ENCODE results near the gene MFN2. TPM values are rescaled to one million over a fixed set of nuclear protein-coding genes. Genes with fewer than 3 reads are reported as not detected.

The MFN2 gene
- total RNA-seq, 2 donors from 2014 or later: 20.1 to 20.8 TPM

DNA sequence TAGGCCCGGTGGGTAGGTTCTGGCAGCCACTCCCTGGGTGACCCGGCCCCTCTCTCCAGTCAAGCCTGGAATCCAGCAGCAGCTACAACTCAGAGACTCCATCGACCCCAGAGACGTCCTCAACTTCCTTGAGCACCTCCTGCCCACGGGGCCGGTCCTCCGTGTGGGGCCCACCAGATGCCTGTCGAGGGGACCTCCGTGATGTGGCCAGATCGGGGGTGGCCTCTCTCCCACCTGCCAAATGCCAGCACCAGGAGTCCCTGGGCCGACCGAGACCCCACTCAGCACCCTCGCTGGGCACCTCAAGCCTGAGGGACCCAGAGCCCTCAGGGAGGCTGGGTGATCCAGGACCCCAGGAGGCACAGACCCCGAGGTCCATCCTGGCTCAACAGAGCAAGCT is 41.8 kb downstream of the MFN2 start:
- no peaks in the 10 kb centered on the region for H3K9me3 ChIP-seq
- intact Hi-C loops (cut with DNase I): no loop called here
- WGBS, 2 donors: 90 to 92% methylated on average over 9 to 13 of the region's 14 CpGs
- DNase-seq: no peak
- TF ChIP-seq POLR2A (IDR thresholded peaks at IDR 0.05): no peak
- TF ChIP-seq, protein P1, sequence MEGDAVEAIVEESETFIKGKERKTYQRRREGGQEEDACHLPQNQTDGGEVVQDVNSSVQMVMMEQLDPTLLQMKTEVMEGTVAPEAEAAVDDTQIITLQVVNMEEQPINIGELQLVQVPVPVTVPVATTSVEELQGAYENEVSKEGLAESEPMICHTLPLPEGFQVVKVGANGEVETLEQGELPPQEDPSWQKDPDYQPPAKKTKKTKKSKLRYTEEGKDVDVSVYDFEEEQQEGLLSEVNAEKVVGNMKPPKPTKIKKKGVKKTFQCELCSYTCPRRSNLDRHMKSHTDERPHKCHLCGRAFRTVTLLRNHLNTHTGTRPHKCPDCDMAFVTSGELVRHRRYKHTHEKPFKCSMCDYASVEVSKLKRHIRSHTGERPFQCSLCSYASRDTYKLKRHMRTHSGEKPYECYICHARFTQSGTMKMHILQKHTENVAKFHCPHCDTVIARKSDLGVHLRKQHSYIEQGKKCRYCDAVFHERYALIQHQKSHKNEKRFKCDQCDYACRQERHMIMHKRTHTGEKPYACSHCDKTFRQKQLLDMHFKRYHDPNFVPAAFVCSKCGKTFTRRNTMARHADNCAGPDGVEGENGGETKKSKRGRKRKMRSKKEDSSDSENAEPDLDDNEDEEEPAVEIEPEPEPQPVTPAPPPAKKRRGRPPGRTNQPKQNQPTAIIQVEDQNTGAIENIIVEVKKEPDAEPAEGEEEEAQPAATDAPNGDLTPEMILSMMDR (IDR thresholded peaks at IDR 0.05): no peak
- H3K36me3 ChIP-seq (replicated peaks in 1 of 2; ENCODE audit: insufficient read depth in 1 of 2, low read depth in 2 of 2): peaks cover 0 to 5% of the 10 kb centered on the region in 2 donors
- H3K4me3 ChIP-seq: no peak overlapping the region
- H3K27ac ChIP-seq: no peak overlapping the region
- H3K27me3 ChIP-seq: no peaks in the 10 kb centered on the region
- ATAC-seq: no peak
- H3K4me1 ChIP-seq: peaks cover 13% of the 10 kb centered on the region

DNA sequence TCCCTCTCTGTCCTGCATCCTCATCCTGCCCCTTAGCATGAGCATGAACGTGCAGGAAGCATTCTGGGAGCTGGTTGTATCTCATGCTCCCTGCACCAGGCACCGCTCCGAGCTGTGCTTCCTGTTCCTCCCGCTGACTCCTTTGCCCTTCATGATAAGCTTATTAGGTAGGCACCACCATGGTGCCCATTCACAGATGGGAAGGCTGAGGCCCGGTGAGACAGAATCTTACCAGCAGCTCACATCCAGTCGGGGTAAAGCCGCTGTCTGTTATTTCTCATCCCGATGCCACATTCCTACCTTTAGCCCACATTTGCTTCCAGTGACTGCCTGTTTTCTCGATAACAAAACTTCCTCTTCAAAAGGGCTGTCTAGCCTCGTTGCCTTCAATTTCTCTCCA is 46.3 kb downstream of the MFN2 start:
- H3K36me3 ChIP-seq (replicated peaks in 1 of 2; ENCODE audit: insufficient read depth in 1 of 2, low read depth in 2 of 2): peaks cover 0 to 8% of the 10 kb centered on the region in 2 donors
- intact Hi-C loops (cut with DNase I): no loop called here

DNA sequence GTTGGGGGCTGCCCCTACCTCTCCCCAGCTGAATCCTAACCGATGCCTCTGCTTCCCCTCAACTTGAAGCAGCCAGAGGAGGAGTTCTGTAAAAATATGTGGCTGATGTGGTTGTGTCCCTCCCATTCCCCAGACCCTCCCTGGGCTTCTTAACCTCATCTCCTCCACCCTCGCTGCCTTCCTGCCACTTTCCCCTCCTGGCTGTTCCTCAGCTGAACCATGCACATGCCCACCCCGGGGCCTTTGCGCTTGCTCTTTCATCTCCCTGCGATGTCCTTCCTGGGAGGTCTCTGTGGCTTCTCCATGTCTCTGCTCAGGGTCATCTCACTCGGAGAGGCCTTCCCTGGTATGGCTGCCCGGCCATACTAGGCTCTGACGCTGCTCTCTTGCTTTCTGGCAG is 48.0 kb downstream of the MFN2 start:
- no peaks in the 10 kb centered on the region for H3K27me3 ChIP-seq
- DNase-seq (no peak), ATAC-seq (no peak)
- 89 to 92% methylated on average over 8 of the region's 8 CpGs for WGBS, 2 donors
- peaks cover 0 to 6% of the 10 kb centered on the region in 2 donors for H3K36me3 ChIP-seq (replicated peaks in 1 of 2; ENCODE audit: insufficient read depth in 1 of 2, low read depth in 2 of 2)
- TF ChIP-seq, protein P1 (IDR thresholded peaks at IDR 0.05): no peak
- no peak for TF ChIP-seq POLR2A (IDR thresholded peaks at IDR 0.05)
- H3K9me3 ChIP-seq: no peaks in the 10 kb centered on the region
- no peak overlapping the region for H3K4me3 ChIP-seq
- intact Hi-C loops (cut with DNase I): no loop called here
- H3K4me1 ChIP-seq: no peaks in the 10 kb centered on the region
- H3K27ac ChIP-seq: no peak overlapping the region

More for the DNA sequence above, 46.3 kb downstream of the MFN2 start:
- Histone ChIP-seq H3K9me3 (no peaks in the 10 kb centered on the region), H3K27me3 (no peaks in the 10 kb centered on the region), H3K27ac (no peak overlapping the region), H3K4me3 (no peak overlapping the region), H3K4me1 (no peaks in the 10 kb centered on the region)
- TF ChIP-seq POLR2A (IDR thresholded peaks at IDR 0.05): no peak
- TF ChIP-seq, protein P1 (IDR thresholded peaks at IDR 0.05): no peak
- DNase-seq: no peak
- 91 to 92% methylated on average over 10 of the region's 10 CpGs for WGBS, 2 donors
- ATAC-seq: no peak

DNA sequence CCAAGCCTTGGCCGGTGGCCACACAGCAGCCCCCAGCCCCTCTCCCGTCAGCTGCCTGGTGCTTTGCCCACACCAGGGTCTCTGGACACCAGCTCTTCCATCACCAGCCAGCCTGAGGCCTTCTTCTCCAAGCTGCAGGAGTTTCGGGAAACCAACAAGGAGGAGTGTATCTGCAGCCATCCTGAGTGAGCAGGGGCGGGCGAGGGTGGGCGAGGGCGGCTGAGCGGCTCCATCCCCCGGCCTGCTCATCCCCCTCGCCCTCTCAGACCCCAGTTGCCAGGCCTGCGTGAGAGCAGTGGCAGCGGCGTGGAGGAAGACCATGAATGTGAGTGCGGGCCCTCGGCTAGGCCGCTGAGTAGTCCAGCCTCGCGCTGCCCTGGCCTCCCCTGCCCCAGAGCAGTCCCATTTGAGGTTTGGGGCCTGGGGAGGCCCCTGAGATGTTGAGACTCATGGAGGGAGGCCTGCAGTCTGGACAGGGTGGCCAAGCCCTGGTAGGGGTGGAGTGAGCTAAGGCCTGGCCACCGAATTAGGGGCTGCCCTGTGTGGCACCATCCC is 48.8 kb downstream of the MFN2 start:
- no peaks in the 10 kb centered on the region for H3K4me1 ChIP-seq
- H3K4me3 ChIP-seq: no peak overlapping the region
- H3K27ac ChIP-seq: no peak overlapping the region
- H3K36me3 ChIP-seq (replicated peaks in 1 of 2; ENCODE audit: insufficient read depth in 1 of 2, low read depth in 2 of 2): peaks cover 0 to 6% of the 10 kb centered on the region in 2 donors
- WGBS, 2 donors: 88% methylated on average over 9 of the region's 19 CpGs; no CpG with 5 or more reads in 1 of the 2 donors
- DNase-seq (no peak), ATAC-seq (no peak)
- TF ChIP-seq, protein P1 (IDR thresholded peaks at IDR 0.05): no peak
- no peak for TF ChIP-seq POLR2A (IDR thresholded peaks at IDR 0.05)
- no peaks in the 10 kb centered on the region for H3K9me3 ChIP-seq
- no peaks in the 10 kb centered on the region for H3K27me3 ChIP-seq
- intact Hi-C loops (cut with DNase I): no loop called here

DNA sequence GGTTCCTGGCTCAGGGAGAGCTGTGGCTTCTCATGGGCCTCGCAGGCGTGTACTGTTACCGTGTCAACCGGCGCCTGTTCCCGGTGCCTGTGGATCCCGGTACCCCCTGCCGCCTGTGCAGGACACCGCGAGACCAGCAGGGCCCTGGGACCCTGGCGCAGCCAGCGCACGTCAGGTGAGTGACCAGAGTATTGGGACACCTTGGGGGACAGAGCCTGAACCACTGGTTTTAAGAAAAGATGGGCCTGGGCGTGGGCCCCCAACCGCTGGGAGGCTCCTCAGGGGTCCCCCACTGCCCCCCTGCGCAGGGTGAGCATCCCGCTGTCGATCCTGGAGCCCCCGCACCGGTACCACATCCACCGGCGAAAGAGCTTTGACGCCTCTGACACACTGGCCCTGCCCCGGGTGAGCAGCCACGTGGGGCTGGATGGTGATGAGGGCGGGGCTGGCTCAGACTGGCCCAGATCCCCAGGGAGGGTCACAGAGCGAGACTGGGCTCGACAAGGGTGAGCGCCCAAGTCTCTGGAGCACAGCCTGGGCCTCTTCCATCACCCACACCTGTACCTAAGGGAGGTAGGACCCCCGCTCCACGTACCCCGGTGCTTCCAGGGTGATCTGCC is 49.6 kb downstream of the MFN2 start:
- no peaks in the 10 kb centered on the region for H3K27me3 ChIP-seq
- no peak for ATAC-seq
- DNase-seq: no peak
- no peak overlapping the region for H3K27ac ChIP-seq
- no peaks in the 10 kb centered on the region for H3K4me1 ChIP-seq
- no peak overlapping the region for H3K4me3 ChIP-seq
- TF ChIP-seq POLR2A (IDR thresholded peaks at IDR 0.05): no peak
- TF ChIP-seq, protein P1 (IDR thresholded peaks at IDR 0.05): no peak
- no peaks in the 10 kb centered on the region for H3K9me3 ChIP-seq
- peaks cover 0 to 6% of the 10 kb centered on the region in 2 donors for H3K36me3 ChIP-seq (replicated peaks in 1 of 2; ENCODE audit: insufficient read depth in 1 of 2, low read depth in 2 of 2)
- WGBS, 2 donors: 94% methylated on average over 28 of the region's 32 CpGs; no CpG with 5 or more reads in 1 of the 2 donors
- intact Hi-C loops (cut with DNase I): no loop called here
